ENCODE data around the gene C1QTNF3.

The C1QTNF3 gene

GRCh38 chr5:34003941-34004340 is 39.1 kb downstream of the C1QTNF3 start:
- H3K4me3 ChIP-seq (ENCODE audit: low read length): no peak overlapping the region
- no peaks in the 10 kb centered on the region for H3K27me3 ChIP-seq (ENCODE audit: control insufficient read depth, insufficient read depth, low read length)
- no peaks in the 10 kb centered on the region for H3K36me3 ChIP-seq (ENCODE audit: control insufficient read depth, insufficient read depth, low read length)
- no peaks in the 10 kb centered on the region for H3K9me3 ChIP-seq (ENCODE audit: control insufficient read depth, low read length)
- H3K9ac ChIP-seq (ENCODE audit: low read length): no peak overlapping the region
- peaks cover 17% of the 10 kb centered on the region for H3K4me1 ChIP-seq (ENCODE audit: control insufficient read depth, insufficient read depth, low read length)

- H3K4me3 ChIP-seq (ENCODE audit: low read length): no peak overlapping the region
- H3K9me3 ChIP-seq (ENCODE audit: control insufficient read depth, low read length): no peaks in the 10 kb centered on the region
- peaks cover 14% of the 10 kb centered on the region for H3K4me1 ChIP-seq (ENCODE audit: control insufficient read depth, insufficient read depth, low read length)
- H3K9ac ChIP-seq (ENCODE audit: low read length): no peak overlapping the region
- no peaks in the 10 kb centered on the region for H3K27me3 ChIP-seq (ENCODE audit: control insufficient read depth, insufficient read depth, low read length)
- H3K36me3 ChIP-seq (ENCODE audit: control insufficient read depth, insufficient read depth, low read length): no peaks in the 10 kb centered on the region
Observed at GRCh38 chr5:34002629-34003328, 40.2 kb downstream of the C1QTNF3 start.

GRCh38 chr5:34001241-34001841 is 41.7 kb downstream of the C1QTNF3 start:
- Histone ChIP-seq H3K9ac (ENCODE audit: low read length) (peak overlapping the region; percentile 32), H3K9me3 (ENCODE audit: control insufficient read depth, low read length) (no peaks in the 10 kb centered on the region), H3K27me3 (ENCODE audit: control insufficient read depth, insufficient read depth, low read length) (no peaks in the 10 kb centered on the region), H3K4me1 (ENCODE audit: control insufficient read depth, insufficient read depth, low read length) (peaks cover 13% of the 10 kb centered on the region), H3K4me3 (ENCODE audit: low read length) (no peak overlapping the region), H3K36me3 (ENCODE audit: control insufficient read depth, insufficient read depth, low read length) (no peaks in the 10 kb centered on the region)

- Histone ChIP-seq H3K9me3 (ENCODE audit: control insufficient read depth, low read length) (no peaks in the 10 kb centered on the region), H3K27me3 (ENCODE audit: control insufficient read depth, insufficient read depth, low read length) (no peaks in the 10 kb centered on the region), H3K4me1 (ENCODE audit: control insufficient read depth, insufficient read depth, low read length) (peaks cover 13% of the 10 kb centered on the region), H3K9ac (ENCODE audit: low read length) (no peak overlapping the region), H3K36me3 (ENCODE audit: control insufficient read depth, insufficient read depth, low read length) (no peaks in the 10 kb centered on the region), H3K4me3 (ENCODE audit: low read length) (no peak overlapping the region)
Observed at GRCh38 chr5:33999978-34000377, 43.0 kb downstream of the C1QTNF3 start.

GRCh38 chr5:33997331-33997983 is 45.6 kb downstream of the C1QTNF3 start:
- H3K4me1 ChIP-seq (ENCODE audit: control insufficient read depth, insufficient read depth, low read length): peaks cover 13% of the 10 kb centered on the region
- H3K36me3 ChIP-seq (ENCODE audit: control insufficient read depth, insufficient read depth, low read length): no peaks in the 10 kb centered on the region
- H3K9me3 ChIP-seq (ENCODE audit: control insufficient read depth, low read length): no peaks in the 10 kb centered on the region
- H3K4me3 ChIP-seq (ENCODE audit: low read length): no peak overlapping the region
- H3K9ac ChIP-seq (ENCODE audit: low read length): no peak overlapping the region
- H3K27me3 ChIP-seq (ENCODE audit: control insufficient read depth, insufficient read depth, low read length): no peaks in the 10 kb centered on the region

- Histone ChIP-seq H3K9me3 (ENCODE audit: control insufficient read depth, low read length) (no peaks in the 10 kb centered on the region), H3K36me3 (ENCODE audit: control insufficient read depth, insufficient read depth, low read length) (no peaks in the 10 kb centered on the region), H3K27me3 (ENCODE audit: control insufficient read depth, insufficient read depth, low read length) (no peaks in the 10 kb centered on the region), H3K9ac (ENCODE audit: low read length) (no peak overlapping the region), H3K4me1 (ENCODE audit: control insufficient read depth, insufficient read depth, low read length) (peaks cover 5% of the 10 kb centered on the region), H3K4me3 (ENCODE audit: low read length) (no peak overlapping the region)
Observed at GRCh38 chr5:33995865-33996264, 47.1 kb downstream of the C1QTNF3 start.

- Histone ChIP-seq H3K9ac (ENCODE audit: low read length) (no peak overlapping the region), H3K9me3 (ENCODE audit: control insufficient read depth, low read length) (no peaks in the 10 kb centered on the region), H3K4me1 (ENCODE audit: control insufficient read depth, insufficient read depth, low read length) (peaks cover 4% of the 10 kb centered on the region), H3K36me3 (ENCODE audit: control insufficient read depth, insufficient read depth, low read length) (no peaks in the 10 kb centered on the region), H3K4me3 (ENCODE audit: low read length) (no peak overlapping the region), H3K27me3 (ENCODE audit: control insufficient read depth, insufficient read depth, low read length) (no peaks in the 10 kb centered on the region)
Observed at GRCh38 chr5:33994845-33995244, 48.2 kb downstream of the C1QTNF3 start.

GRCh38 chr5:33992864-33993263 is 50.1 kb downstream of the C1QTNF3 start:
- Histone ChIP-seq H3K9ac (ENCODE audit: low read length) (no peak overlapping the region), H3K9me3 (ENCODE audit: control insufficient read depth, low read length) (no peaks in the 10 kb centered on the region), H3K27me3 (ENCODE audit: control insufficient read depth, insufficient read depth, low read length) (no peaks in the 10 kb centered on the region), H3K36me3 (ENCODE audit: control insufficient read depth, insufficient read depth, low read length) (no peaks in the 10 kb centered on the region), H3K4me1 (ENCODE audit: control insufficient read depth, insufficient read depth, low read length) (peaks cover 4% of the 10 kb centered on the region), H3K4me3 (ENCODE audit: low read length) (no peak overlapping the region)

- Histone ChIP-seq H3K27me3 (ENCODE audit: control insufficient read depth, insufficient read depth, low read length) (no peaks in the 10 kb centered on the region), H3K9ac (ENCODE audit: low read length) (no peak overlapping the region), H3K36me3 (ENCODE audit: control insufficient read depth, insufficient read depth, low read length) (no peaks in the 10 kb centered on the region), H3K4me3 (ENCODE audit: low read length) (no peak overlapping the region), H3K4me1 (ENCODE audit: control insufficient read depth, insufficient read depth, low read length) (no peaks in the 10 kb centered on the region), H3K9me3 (ENCODE audit: control insufficient read depth, low read length) (no peaks in the 10 kb centered on the region)
Observed at GRCh38 chr5:33985447-33985846, 57.6 kb downstream of the C1QTNF3 start.

GRCh38 chr5:33984671-33985124 is 58.3 kb downstream of the C1QTNF3 start, which contains the start of gene SLC45A2:
Gene SLC45A2 (minus strand): TSS chr5:33984693. CDS start chr5:33984583, 110 bp downstream.
- Histone ChIP-seq H3K9me3 (ENCODE audit: control insufficient read depth, low read length) (no peaks in the 10 kb centered on the region), H3K36me3 (ENCODE audit: control insufficient read depth, insufficient read depth, low read length) (no peaks in the 10 kb centered on the region), H3K4me3 (ENCODE audit: low read length) (no peak within 1 kb of the TSS), H3K9ac (ENCODE audit: low read length) (no peak within 1 kb of the TSS), H3K4me1 (ENCODE audit: control insufficient read depth, insufficient read depth, low read length) (no peaks in the 10 kb centered on the region), H3K27me3 (ENCODE audit: control insufficient read depth, insufficient read depth, low read length) (no peaks in the 10 kb centered on the region)

- H3K4me3 ChIP-seq (ENCODE audit: low read length): no peak overlapping the region
- H3K27me3 ChIP-seq (ENCODE audit: control insufficient read depth, insufficient read depth, low read length): no peaks in the 10 kb centered on the region
- no peaks in the 10 kb centered on the region for H3K36me3 ChIP-seq (ENCODE audit: control insufficient read depth, insufficient read depth, low read length)
- no peak overlapping the region for H3K9ac ChIP-seq (ENCODE audit: low read length)
- H3K9me3 ChIP-seq (ENCODE audit: control insufficient read depth, low read length): no peaks in the 10 kb centered on the region
- H3K4me1 ChIP-seq (ENCODE audit: control insufficient read depth, insufficient read depth, low read length): no peaks in the 10 kb centered on the region
Observed at GRCh38 chr5:33984178-33984577, 58.8 kb downstream of the C1QTNF3 start.

- Histone ChIP-seq H3K9me3 (ENCODE audit: control insufficient read depth, low read length) (no peaks in the 10 kb centered on the region), H3K27me3 (ENCODE audit: control insufficient read depth, insufficient read depth, low read length) (no peaks in the 10 kb centered on the region), H3K4me1 (ENCODE audit: control insufficient read depth, insufficient read depth, low read length) (no peaks in the 10 kb centered on the region), H3K9ac (ENCODE audit: low read length) (no peak overlapping the region), H3K4me3 (ENCODE audit: low read length) (no peak overlapping the region), H3K36me3 (ENCODE audit: control insufficient read depth, insufficient read depth, low read length) (no peaks in the 10 kb centered on the region)
Observed at GRCh38 chr5:33981408-33982162, 61.4 kb downstream of the C1QTNF3 start.
